GM12873 (cell line): ENCODE data around the gene KDM5A.

Experiments used
- TF ChIP-seq, protein P1 (sequence below): IDR thresholded peaks from 2 replicates; pipeline ENCODE4 v1.5.1; 2012; ENCODE audit warnings: low read depth, mild to moderate bottlenecking, moderate library complexity, low read length, control low read depth; ENCODE audit not compliant: insufficient read depth; ENCODE audit errors: missing control alignments

Gene KDM5A

DNA sequence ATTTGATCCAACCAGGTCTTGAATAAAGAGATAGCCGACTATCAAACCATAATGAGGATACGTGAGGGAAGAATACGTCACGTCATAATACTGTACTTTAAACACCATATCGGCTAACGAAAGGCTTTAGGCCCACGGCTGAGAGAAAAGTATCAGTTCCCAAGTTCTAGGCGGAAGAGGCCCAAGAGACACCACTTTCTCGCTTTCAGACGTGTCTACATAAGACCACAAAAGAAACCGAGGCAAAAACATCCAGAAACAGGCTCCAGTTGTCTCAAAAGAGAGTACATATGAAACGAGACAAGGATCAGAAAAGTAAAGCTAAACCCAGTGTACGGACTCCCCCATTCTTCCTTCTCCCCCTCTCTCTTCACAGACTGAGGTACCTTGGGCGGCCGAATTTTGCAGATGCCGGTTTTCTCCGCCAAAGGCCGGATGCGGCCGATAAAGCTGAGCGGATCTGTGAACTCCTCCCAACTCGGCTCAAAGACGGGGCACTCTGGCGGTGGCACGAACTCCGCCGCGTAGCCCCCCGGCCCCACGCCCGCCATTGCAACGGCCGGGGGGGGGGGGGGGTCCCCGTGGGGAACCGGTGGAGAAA, 479 bp downstream of the KDM5A start:
- TF ChIP-seq, protein P1, sequence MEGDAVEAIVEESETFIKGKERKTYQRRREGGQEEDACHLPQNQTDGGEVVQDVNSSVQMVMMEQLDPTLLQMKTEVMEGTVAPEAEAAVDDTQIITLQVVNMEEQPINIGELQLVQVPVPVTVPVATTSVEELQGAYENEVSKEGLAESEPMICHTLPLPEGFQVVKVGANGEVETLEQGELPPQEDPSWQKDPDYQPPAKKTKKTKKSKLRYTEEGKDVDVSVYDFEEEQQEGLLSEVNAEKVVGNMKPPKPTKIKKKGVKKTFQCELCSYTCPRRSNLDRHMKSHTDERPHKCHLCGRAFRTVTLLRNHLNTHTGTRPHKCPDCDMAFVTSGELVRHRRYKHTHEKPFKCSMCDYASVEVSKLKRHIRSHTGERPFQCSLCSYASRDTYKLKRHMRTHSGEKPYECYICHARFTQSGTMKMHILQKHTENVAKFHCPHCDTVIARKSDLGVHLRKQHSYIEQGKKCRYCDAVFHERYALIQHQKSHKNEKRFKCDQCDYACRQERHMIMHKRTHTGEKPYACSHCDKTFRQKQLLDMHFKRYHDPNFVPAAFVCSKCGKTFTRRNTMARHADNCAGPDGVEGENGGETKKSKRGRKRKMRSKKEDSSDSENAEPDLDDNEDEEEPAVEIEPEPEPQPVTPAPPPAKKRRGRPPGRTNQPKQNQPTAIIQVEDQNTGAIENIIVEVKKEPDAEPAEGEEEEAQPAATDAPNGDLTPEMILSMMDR, result no peak

DNA sequence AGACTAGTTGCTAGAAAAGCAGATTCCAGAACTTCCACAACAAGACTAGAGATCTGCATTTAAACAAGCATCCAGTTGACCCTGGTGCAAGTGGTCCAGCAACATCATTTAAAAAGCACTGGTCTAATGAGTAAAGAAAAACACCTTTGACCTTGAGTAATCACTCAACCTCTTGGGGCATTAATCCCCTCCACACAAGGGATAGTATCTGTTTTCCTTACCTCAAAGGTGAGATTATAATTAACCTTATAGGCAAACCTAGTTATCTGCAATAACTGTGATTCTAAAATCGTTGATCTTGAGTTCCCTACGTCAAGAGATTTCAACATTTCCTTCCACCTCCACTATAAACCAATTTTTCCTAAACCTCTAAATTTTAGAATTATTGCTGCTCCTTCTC, 1.1 kb downstream of the KDM5A start:
- TF ChIP-seq, protein P1, result no peak

DNA sequence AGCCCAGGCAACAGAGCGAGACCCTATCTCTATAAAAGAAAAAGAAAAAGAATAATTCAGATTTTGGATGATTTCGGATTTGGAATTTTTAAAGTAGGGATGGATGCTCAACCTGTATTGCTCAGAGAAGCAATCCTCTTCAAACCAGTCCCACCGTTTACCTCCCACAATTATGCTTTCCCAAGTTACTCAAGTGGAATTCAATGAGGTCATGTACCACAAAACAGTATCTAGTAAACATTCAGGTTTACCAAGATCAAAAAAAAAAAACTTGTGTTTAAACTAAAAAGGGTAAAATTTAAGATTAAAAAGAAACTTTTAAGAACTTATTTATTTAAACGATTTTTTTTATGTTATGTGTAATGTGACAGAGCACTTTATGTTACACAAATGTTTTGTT, 2.5 kb downstream of the KDM5A start:
- TF ChIP-seq, protein P1, result no peak

DNA sequence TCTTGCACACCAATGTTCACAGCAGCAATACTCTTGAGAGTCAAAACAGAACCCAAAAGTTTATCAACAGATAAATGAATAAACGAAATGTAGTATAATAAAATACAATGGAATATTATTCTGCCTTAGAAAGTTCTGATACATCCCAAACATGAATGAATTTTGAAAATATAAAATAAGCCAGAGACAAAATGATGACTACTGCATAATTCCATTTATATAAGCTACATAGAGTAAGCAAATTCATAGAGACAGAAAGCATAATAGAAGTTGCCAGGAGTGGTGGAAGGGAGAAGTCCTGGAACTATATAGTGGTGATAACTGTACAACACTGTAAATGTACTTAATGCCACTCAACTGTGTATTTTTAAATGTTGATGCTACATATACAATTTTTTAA, 21.1 kb downstream of the KDM5A start:
- TF ChIP-seq, protein P1, result no peak

DNA sequence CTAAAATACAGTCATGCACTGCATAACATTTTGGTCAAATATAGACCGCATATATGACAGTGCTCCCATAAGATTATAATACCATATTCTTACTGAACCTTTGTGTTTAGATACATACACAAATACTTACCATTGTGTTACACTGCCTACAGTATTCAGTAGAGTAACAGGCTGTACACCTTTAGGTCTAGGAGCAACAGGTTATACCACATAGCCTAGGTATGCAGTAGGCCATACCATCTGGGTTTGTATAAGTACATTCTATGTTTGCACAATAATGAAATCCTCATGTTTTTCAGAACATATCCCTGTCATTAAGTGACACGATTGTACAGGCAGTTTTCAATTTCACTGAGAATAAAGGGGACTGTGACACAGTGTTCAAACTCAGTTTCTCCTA, 22.3 kb downstream of the KDM5A start:
- TF ChIP-seq, protein P1, result no peak

DNA sequence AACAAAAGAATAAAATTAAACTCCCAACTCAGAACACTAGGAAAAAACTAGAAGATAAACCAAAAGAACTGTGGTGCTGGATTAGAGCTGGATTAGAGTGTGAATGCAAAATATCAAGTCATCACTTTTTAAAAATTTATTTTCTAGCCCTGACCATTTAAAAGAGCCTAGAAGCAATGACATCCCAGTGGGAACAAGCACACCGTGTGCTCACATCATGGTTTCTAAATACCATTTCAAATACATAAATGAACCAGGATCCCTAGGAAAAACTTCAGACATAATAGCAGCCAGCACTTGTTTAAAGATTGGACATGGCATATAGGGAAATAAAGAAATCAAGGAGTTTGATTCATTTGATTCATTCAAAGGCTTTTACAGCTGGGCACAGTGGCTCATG, 30.0 kb downstream of the KDM5A start:
- TF ChIP-seq, protein P1, result no peak

DNA sequence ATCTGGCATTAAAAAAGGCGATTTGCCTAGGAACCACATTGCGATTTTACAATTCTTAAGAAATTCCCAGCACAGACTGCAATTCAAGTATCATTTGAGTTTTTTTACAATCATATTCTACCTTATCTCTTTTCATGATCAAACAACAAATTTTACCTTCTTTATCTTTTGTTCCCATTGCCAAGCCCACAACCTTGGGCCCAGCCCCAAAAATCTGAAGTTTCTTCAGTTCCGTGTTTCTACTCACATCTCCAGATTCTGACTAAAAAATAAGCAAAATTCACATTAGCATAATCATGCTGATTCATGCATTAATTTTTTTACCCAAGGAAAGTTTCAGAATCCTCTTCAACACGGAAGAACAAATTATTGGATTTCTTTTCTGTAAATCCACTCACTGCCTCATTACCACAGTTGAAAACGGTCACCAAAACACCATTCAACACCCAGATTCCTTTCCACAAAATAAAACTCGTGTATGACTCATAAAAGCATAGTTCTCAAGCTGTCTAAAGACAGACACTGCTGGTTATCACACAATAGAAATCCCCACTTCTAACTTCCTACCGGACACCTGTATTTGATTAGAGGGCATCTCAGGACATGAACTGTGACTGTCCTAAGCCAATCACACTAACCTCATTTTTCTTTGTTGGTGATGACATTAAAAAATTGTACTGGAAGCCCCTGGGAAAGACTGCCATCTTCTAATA, 32.7 kb downstream of the KDM5A start:
- TF ChIP-seq, protein P1, result no peak
